Activated CD4-positive, alpha-beta T cell treated with anti-CD3 and anti-CD28 coated beads, Interleukin-2, amount 50 U/mL, for 48 hours (primary cell): ENCODE results near the gene ZNF536.
"Not testable (repeated sequence)": the region's sequence is repeated elsewhere in the genome, so short reads cannot be mapped to it uniquely, and the experiment has no call there.

Experiments used
- DNase-seq, 2 experiments: peaks; one replicate each; pipeline ENCODE4 v3.0.0-alpha.2; 2020

ZNF536 gene

DNA sequence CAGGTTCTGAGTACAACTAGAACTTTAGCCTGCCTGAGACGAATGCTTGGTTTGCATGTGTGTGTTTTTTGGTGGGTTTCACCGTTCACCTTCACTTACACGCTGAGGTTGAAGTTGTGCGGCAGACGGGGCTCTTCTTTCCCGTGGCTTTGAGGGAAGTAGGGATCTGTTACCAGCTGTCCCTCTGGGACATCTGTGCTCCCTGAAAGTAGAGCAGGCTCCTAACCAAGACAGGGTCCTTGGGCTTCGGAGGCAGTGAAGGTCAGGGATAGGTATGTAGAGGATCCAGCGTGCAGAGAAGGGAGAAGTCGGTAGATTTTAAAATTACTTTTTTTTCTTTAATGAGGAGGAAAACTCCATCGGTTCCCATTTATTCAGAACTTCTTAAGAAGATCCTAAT is 48.7 kb downstream of the ZNF536 start:
- DNase-seq: no peak

DNA sequence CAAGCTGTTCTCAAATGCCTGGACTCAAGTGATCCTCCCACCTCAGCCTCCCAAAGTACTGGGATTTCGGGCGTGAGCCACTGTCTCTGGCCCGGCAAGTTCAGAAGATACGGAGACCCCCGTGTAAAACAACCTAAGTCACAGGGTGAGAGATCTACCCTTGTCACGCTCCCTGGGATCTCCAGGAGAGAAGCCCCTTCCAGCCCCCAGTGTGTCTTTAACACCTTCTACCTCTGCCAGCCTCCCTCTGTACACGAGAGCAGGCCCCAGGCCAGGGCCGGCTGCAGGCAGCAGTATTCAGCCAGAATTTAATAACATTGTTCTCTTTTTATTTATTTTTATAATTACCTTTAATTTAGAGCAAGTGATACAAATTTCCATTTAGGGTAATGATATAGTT is 49.4 kb downstream of the ZNF536 start:
- DNase-seq: no peak

DNA sequence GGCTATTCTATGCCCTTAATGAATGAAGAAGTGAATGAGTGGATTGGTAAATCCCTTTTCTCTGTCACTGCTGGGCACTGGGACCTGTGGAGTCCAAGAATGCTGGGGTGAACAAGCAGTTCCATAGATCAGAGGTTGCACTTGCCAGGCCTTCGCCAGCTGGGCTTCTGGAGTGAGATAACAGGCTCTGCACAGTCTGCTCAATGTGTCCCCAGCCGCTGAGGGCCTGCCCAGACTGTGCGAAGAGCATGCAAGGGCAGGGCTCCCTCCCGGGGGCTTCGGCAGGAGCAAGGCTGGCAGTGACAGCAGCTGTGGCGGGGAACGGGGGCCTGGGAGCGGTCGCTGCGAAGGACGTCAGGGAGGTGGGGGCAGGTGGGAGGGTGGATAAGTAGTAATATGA is 51.3 kb downstream of the ZNF536 start:
- DNase-seq: no peak

DNA sequence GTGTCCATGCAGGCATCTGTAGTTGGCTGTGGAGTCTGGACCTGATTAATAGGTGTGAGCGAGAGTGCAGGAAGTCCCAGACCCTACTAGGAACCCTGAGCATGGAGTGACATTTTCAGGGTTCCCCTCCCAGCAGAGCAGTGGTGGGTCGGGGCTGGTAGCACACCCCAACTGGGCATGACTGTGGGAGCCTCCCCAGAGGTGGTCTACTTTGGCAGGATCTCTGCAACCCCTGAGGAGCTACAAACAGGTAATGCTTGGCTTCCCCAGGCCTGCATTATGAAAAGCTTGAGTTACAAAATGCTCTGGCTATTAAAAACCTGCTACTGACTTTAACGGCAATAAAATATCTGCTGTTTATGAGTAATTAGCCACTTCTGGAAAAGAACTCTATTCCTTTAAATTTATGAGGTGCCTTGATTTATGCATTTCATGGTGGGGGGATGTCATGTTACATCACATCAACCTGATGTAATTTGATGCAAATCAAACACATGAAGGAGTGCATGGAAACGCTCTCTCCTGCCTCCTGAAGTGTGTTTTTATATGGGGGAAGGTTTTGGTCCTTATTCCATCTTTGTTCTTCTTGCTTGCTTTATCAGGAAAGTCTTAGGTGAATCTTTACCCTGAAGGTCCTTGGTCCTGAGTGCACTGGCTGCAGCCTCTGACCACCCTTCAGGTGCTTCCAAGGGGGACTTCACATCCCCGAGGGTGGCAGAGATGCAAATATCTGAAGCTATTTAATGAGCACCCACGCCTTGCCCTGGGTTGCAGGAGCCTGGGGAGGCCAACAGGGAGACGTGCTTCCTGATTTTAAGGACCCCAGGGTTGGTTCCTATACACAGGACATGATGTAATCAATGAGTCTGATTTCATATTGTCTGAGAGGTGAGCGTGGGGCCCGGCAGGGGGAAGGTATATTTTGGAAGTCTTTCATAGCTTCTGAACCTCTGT is 54.0 kb downstream of the ZNF536 start:
- no peak for DNase-seq

DNA sequence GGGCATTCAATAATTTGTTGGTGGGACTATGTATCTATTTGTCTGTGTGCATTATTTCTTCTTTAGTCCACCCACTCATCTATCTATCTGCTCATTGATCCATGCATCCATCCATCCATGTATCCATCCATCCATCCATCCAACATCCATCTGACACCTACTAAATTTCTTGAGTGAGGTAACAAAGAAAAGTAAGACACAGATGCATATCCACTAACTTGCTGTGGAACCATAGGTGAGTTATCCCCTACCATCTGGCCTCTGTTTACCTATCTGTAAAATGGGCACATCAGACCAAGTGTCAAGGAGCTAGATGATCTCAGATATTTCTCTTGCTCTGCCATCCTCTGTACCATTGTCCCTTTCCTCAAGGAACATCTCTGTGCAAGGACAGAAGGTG is 54.7 kb downstream of the ZNF536 start:
- no peak for DNase-seq

DNA sequence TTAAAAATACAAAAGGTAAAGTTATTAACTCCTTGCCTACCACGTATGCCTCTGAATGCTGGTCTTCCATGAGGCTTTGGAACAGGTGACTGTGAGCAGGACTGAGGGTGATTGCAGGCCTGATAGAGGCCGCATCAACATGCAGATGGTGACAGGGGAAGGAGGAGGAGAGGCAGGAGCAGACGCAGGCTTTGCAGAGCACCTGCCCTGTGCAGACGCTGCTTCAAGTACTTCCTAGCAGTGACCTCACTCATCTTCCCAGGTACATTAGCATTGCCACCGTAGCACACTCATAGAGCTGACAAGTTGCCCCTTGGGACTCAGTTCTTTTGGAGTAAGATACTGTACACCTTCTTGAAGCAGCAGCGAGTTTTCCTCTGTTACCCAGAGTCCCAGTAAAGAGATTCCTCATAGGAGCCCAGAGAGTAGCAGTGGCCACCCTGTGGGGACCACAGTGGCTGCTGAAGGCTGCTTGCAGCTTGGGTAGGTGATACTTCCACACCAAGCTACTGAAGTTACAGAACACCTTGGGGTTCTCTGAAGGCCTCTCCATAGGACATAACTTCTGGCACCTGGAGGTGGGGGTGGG is 56.0 kb downstream of the ZNF536 start:
- no peak for DNase-seq

DNA sequence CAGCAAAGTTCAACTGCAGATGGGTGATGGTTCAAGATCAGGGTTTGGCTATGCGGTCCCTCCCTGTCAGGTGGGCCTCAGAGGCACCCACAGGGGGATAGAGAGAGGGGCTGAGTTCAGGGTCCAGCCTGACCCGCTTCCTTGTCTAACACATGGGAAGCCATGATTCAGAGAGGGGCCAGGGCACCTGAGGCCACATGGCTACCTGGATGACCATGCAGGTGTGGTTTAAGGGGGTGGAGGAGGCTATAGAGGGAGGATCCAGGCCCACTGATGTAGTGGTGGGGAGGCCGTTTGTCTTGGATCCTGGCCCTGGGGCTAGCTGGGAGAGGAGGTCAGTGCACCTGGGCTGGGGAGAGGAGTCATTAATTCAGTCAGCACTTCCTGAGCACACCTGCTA is 56.7 kb downstream of the ZNF536 start:
- no peak for DNase-seq

DNA sequence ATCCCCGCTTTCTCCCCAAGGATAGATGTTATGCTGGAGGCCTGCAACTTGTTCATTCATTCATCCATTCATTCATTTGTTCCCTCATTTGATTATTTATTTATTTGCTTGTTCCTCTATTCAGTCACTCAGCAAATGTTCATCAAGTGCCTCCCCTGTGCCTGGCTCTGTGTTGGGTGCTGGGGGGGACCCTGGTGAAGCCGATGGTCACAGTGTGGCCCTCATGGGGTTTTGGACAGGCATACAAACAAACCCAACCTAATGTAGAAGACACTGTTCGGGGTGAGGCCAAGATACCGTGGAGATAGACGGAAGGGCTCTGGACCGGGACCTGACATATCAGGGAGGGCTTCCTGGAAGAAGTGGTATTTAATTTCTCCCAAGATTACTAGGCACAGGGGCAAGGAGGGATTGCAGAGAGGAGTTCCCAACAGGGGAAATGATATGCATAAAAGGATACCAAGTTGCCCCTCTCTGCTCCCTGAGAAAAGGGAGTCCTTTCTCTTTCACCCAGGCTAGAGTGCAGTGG is 58.1 kb downstream of the ZNF536 start:
- no peak for DNase-seq

DNA sequence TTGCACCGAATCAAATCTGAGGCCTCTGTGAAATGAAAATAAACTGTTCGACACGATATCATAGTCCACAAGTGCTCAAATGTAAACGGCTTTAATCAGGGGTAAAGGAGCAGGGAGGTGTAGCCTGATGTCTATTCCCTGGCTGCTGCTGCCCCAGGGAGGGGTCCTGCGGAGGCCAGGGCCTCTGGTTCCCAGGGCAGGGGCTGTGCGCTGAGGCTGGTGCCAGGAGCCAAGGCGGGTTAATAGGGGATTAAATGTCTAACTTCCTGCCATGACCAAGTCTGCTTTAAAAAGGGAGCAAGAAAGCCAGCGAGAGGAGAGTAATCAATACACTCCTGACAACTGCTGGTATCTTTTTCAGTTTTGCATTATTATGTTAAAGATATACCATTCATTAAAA is 59.4 kb downstream of the ZNF536 start:
- DNase-seq: no peak

DNA sequence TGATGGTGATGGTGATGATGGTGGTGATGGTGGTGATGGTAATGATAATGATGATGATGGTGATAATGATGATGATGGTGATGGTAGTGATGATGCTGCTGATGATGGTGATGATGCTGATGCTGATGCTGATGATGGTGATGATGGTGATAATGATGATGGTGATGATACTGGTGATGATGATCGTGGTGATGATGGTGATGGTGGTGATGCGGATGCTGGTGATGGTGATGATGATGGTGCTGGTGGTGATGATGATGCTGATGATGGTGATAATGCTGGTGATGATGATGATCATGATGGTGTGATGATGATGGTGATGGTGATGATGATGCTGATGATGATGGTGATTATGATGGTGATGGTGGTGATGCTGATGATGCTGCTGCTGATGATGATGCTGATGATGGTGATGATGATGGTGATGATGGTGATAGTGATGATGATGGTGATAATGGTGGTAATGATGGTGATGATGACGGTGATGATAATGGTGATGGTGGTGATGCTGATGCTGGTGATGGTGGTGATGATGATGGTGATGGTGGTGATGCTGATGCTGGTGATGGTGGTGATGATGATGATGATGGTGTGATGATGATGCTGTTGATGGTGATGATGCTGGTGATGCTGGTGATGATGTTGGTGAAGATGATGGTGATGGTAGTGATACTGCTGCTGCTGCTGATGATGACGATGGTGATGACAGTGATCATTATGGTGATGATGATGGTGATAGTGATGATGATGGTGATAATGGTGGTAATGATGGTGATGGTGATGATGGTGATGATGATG is 62.8 kb downstream of the ZNF536 start:
- DNase-seq: no peak

DNA sequence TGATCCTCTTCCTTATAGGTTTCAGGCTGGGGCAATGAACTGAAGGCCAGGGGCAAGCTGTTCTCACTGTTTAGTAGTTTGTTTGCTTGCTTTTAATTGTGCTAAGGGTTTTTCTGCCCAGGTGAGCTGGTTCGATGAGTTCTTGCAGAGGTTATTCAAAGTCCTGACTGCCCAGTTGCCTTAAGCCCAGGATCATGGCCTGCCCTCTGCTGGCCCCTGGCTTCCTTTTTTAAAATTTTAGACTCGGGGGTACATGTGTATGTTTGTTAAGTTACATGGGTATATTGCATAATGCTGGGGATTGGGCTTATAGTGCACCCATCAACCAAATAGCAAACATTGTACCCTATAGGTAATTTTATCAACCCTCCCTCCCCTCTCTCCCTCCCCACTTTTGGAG is 65.7 kb downstream of the ZNF536 start:
- DNase-seq: no peak

DNA sequence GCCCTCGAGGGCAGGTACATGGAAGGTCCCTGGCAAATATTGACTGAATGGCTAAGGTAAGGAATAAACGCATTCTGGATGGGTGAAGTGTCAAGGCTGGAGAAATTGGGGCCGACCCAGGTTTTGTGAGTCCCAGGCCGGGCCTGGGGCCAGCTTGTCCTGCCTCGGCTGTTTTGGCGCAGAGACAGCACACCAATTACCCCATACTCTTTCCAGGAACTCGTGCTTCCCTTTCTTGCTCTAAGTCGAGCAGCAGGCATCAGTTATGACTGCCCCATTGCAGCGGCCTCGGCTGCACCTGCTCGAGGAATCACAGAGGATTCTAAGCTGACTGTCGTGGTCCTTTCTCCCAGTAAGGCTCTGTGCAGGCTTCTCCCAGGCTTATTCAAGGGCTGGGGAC is 67.1 kb downstream of the ZNF536 start:
- DNase-seq: no peak

DNA sequence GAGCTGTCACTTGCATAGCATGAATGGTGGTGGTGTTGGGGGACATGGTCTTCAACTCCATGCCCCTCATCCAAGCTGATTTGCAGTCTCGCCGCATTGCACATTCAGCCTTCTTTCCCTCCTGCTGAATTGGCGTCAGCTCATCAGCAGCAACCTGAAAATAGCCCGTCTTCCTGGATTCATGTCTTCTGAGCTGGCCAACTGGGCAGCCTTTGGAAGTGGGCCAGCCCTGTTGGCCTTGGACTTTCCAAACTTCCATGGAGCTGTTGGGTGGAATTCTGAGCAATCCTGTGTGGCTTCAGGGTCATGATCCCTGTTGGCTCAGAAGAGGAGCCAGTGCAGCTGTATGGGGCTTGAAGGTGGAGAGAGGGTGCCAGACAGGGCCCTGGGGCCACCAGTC is 68.8 kb downstream of the ZNF536 start:
- DNase-seq: no peak

DNA sequence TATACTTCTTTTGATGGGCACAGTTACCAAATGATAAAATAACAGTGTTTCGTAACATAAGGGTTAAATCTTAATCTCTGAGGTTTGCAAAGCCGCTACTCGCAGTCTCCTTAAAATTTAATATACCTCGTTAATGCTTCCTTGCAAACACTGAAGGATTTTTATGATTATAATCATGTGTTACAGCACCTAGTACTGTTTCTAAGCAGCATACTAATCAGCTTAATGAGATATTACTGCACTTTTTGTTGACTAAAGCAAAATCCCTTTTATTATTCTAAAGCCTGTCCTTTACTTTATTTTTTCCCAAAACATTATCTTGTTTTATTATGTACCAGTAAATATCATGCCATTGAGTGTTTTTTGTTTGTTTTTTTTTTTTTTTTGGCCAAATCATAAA is 70.5 kb downstream of the ZNF536 start:
- DNase-seq: no peak

DNA sequence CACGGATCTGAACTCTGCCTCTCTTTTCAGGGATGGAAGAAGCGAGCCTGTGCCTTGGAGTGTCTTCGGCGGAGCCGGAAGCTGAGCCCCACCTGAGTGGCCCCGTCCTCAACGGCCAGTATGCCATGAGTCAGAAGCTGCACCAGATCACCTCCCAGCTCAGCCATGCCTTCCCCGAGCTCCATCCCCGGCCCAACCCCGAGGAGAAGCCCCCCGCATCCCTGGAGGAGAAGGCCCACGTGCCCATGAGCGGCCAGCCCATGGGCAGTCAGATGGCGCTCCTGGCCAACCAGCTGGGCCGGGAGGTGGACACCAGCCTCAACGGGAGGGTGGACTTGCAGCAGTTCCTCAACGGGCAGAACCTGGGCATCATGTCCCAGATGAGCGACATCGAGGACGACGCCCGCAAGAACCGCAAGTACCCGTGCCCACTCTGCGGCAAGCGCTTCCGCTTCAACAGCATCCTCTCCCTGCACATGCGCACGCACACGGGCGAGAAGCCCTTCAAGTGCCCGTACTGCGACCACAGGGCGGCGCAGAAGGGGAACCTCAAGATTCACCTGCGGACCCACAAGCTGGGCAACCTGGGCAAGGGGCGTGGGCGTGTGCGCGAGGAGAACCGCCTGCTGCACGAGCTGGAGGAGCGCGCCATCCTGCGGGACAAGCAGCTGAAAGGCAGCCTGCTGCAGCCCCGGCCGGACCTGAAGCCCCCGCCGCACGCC is 71.5 kb downstream of the ZNF536 start:
- DNase-seq: no peak

DNA sequence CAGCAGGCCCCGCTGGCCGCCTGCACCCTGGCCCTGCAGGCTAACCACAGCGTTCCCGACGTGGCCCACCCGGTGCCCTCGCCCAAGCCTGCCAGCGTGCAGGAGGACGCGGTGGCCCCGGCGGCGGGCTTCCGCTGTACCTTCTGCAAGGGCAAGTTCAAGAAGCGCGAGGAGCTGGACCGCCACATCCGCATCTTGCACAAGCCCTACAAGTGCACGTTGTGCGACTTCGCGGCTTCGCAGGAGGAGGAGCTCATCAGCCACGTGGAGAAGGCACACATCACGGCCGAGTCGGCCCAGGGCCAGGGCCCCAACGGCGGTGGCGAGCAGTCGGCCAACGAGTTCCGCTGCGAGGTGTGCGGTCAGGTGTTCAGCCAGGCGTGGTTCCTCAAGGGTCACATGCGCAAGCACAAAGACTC is 72.1 kb downstream of the ZNF536 start:
- no peak for DNase-seq

DNA sequence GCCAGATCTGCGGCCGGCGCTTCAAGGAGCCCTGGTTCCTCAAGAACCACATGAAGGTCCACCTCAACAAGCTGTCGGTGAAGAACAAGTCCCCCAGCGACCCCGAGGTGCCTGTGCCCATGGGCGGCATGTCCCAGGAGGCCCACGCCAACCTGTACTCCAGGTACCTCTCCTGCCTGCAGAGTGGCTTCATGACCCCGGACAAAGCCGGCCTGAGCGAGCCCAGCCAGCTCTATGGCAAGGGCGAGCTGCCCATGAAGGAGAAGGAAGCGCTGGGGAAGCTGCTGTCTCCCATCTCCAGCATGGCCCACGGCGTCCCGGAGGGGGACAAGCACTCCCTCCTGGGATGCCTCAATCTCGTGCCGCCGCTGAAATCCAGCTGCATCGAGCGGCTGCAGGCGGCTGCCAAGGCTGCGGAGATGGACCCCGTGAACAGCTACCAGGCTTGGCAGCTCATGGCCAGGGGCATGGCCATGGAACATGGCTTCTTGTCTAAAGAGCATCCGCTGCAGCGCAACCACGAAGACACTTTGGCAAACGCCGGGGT is 72.6 kb downstream of the ZNF536 start:
- DNase-seq: no peak

DNA sequence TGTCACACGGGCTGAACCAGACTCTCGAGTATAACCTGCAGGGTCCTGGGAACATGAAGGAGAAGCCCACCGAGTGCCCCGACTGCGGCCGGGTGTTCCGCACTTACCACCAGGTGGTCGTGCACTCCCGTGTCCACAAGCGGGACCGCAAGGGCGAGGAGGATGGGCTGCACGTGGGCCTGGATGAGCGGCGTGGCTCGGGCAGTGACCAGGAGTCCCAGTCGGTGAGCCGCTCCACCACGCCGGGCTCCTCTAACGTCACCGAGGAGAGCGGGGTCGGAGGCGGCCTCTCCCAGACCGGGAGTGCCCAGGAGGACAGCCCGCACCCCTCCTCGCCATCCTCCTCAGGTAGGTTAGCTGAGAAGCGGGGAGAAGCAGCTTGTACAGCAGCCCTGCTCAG is 73.2 kb downstream of the ZNF536 start:
- DNase-seq: no peak

DNA sequence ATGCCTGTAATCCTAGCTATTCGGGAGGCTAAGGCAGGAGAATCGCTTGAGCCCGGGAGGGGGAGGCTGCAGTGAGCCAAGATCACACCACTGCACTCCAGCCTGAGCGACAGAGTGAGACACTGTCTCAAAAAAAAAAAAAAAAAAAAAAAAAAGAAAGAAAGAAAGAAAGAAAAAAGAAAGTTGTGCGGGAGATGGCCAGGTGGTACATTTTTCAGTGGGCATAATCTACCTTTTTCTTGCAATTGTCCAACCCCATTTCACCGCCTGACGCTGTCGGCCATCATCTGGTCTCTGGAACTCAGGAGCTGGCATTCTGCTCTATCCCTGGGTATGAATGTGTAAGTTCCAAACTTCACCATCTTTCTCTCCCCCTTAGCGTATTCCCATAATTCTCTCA is 73.9 kb downstream of the ZNF536 start:
- not testable (repeated sequence) for DNase-seq

DNA sequence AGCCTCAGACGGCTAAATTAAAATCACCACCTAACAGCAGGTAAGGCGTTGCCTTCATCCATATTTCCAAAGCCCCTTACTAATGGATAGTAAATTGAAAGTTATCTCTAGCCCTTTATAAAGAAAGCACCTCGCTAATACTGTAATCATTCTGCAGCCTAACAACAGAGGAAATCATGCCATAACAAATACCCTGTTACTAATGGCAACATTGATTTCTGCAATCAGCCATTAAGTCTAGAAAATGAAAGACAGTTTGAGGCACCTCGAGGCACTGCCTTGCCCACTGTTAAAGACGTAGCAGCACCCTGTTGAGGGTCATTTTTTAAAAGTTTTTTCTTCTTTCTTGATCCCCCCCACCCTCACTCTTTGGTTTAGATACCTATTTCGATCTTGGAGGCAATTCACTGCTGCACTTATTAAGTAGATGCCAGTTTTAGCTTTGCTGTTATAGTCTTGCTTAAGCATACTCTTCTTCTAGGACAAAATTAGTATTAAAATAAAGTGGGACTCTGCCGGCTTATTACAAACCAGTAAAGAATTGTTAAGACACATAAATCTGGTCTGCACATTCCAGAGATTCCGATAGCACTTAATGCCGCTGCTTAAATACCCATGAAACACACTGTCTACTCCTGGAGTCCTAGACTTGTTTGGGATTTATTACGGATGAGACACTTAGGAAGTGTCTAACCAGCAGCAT is 74.8 kb downstream of the ZNF536 start:
- DNase-seq: no peak

DNA sequence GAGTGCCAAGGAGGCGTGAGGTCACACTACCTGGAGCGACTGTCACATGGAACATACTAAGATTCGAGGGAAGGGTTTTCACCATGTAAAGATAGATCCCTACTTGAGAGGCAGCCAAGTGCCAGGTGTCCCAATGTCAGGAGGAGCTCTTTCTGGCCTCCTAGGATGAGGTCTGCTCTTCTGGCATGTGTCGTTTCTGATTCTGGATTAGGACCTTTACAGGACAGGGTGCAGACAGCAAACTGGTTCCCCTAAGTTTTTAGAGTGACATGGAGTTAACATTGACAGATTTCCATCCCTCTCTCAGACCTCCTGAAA is 75.3 kb downstream of the ZNF536 start:
- no peak for DNase-seq
